HEK293 (cell line): Measurements from ENCODE around the gene PI4KA.
"Not testable (repeated sequence)": the region's sequence is repeated elsewhere in the genome, so short reads cannot be mapped to it uniquely, and the experiment has no call there.

Source experiments
- TSHZ1 ChIP-seq: fragments of 450-650 bp; formaldehyde crosslinking; IDR thresholded peaks from 2 replicates; pipeline ENCODE4 v1.5.1; 2016; ENCODE audit warnings: missing biosample characterization, missing genetic modification characterization, borderline replicate concordance
- ZNF561 ChIP-seq: fragments of 450-650 bp; IDR thresholded peaks from 2 replicates; pipeline ENCODE4 v1.5.1; 2018; ENCODE audit warnings: missing biosample characterization, missing genetic modification characterization, borderline replicate concordance

- TF ChIP-seq TSHZ1, ZNF561 (tag by site-specific recombination): not testable (repeated sequence)
Measured at GRCh38 chr22:20897737-20898136, 39.1 kb upstream of the PI4KA start.
